Measurements from ENCODE around the gene RBFOX2. TPM values are rescaled to one million over a fixed set of nuclear protein-coding genes. Genes with fewer than 3 reads are reported as not detected.
A peak's percentile ranks its signal among the peaks of the same experiment; 100 is the strongest.

Gene RBFOX2
- total RNA-seq, 1 experiment from 2014 or later = 144 TPM

DNA sequence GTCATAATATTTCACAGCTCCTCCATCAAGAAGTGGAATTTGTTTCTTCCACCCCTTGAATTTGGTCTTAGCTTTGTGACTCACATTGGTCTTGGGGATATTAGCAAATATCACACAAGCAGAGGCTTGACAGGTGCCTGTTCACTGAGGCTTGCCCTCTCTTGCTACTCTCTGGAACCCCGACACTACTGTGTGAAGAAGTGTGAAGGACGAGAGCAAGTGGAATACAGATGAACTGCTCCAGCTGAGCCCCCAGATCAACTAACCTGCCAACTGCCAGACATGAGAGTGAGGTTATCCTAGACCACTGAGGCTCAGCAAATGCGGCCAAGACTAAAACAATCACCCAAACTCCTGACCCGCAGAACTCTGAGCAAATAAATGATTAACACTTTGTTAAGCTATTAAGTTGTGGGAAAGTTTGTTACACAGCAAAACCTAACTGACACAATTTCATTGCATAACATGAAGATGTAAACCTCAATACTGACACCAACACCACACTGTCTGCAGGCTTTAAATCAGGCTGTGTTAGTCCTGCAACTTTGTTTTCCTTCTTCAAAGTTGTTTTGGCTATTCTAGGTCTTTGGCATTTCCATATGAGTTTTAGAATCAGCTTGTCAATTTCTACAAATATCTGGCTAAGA, 168.4 kb downstream of the RBFOX2 start:
- Histone ChIP-seq H3K4me3 (no peak overlapping the region), H3K4me1 (replicated peaks) (no peaks in the 10 kb centered on the region), H3K27me3 (replicated peaks) (no peaks in the 10 kb centered on the region), H3K27ac (no peak overlapping the region), H3K36me3 (no peaks in the 10 kb centered on the region), H3K9me3 (replicated peaks) (no peaks in the 10 kb centered on the region)
- no peak for DNase-seq (ENCODE audit: low read depth in 1 of 2, low spot score in 2 of 2)

DNA sequence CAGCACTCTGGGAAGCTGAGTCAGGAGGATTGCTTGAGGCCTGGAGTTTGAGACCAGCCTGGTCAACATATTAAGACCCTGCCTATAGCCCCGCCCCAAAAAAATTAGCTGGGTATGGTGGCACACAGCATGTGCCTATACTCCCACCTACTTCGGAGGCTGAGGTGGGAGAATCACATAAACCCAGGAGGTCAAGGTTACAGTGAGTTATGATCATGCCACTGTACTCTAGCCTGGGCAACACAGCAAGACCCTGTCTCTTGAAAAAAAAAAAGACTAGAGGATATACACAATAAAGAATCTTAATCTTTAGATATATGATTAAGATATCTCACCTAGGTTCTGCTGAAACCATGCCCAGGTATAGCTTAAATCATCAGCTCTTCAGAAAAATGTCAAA, 174.3 kb downstream of the RBFOX2 start:
- Histone ChIP-seq H3K27me3 (replicated peaks) (no peaks in the 10 kb centered on the region), H3K4me1 (replicated peaks) (no peaks in the 10 kb centered on the region), H3K9me3 (replicated peaks) (no peaks in the 10 kb centered on the region), H3K27ac (no peak overlapping the region), H3K4me3 (no peak overlapping the region), H3K36me3 (no peaks in the 10 kb centered on the region)
- no peak for DNase-seq (ENCODE audit: low read depth in 1 of 2, low spot score in 2 of 2)

DNA sequence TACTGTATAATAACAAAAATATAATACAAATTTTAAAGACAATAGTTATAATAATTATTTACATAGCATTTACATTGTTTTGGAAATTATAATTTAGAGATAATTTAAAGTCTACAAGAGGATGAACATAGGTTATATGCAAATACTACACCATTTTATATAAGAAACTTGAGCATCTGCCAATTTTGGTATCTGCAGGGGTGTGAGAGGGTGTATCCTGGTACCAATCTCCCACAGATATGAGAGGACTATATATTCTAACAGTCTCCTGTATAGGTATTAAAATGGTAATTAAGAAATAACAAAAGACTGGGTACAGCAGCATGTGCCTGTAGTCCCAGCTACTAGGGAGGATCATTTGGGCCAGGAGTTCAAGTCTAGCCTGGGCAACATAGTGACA, 176.5 kb downstream of the RBFOX2 start:
- Histone ChIP-seq H3K4me3 (no peak overlapping the region), H3K9me3 (replicated peaks) (no peaks in the 10 kb centered on the region), H3K4me1 (replicated peaks) (no peaks in the 10 kb centered on the region), H3K27me3 (replicated peaks) (no peaks in the 10 kb centered on the region), H3K36me3 (no peaks in the 10 kb centered on the region), H3K27ac (no peak overlapping the region)
- no peak for DNase-seq (ENCODE audit: low read depth in 1 of 2, low spot score in 2 of 2)

DNA sequence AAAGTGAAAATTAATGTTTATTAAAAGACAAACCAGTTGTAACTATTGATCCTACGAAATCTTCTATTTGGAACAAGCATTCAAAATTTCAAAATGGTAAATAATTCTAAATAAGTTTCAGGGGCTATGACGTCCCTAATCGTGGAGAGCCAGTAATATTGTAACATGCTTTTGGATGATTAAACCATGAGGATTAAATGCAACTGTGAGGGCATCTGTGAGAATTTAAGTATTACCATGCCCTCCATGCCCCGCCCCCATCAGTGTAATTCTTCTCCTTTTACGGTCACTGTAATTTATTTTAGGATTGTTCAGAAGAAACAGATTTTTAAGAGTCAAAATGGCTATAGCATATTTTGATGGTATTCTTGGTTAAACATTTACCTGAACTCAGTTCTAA, 177.8 kb downstream of the RBFOX2 start:
- H3K9me3 ChIP-seq (replicated peaks) = no peaks in the 10 kb centered on the region
- H3K4me3 ChIP-seq = no peak overlapping the region
- no peak for DNase-seq (ENCODE audit: low read depth in 1 of 2, low spot score in 2 of 2)
- H3K27me3 ChIP-seq (replicated peaks) = no peaks in the 10 kb centered on the region
- no peaks in the 10 kb centered on the region for H3K4me1 ChIP-seq (replicated peaks)
- no peaks in the 10 kb centered on the region for H3K36me3 ChIP-seq
- H3K27ac ChIP-seq = no peak overlapping the region

DNA sequence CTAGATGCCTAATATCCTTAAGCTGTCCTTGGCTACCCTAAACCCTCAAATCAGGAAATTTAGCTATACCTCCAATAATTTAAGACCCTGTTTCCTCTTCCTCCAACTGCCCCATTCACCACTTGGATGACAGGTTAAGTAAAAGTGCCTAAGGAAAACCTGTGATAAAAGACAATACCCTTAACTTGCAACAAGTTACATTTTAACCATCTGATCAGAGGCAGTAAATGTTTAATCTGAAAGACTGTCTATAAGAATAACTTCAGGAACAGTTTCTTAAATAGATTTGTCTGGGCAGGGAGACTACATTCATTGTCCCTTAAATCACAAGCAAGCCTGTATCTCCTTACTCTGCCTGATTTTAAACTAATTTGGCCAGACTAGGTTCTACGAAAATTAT, 181.8 kb downstream of the RBFOX2 start:
- DNase-seq (ENCODE audit: low read depth in 1 of 2, low spot score in 2 of 2) = no peak
- Histone ChIP-seq H3K27me3 (replicated peaks) (no peaks in the 10 kb centered on the region), H3K27ac (no peak overlapping the region), H3K4me1 (replicated peaks) (peaks cover 10% of the 10 kb centered on the region), H3K9me3 (replicated peaks) (no peaks in the 10 kb centered on the region), H3K4me3 (no peak overlapping the region), H3K36me3 (no peaks in the 10 kb centered on the region)

DNA sequence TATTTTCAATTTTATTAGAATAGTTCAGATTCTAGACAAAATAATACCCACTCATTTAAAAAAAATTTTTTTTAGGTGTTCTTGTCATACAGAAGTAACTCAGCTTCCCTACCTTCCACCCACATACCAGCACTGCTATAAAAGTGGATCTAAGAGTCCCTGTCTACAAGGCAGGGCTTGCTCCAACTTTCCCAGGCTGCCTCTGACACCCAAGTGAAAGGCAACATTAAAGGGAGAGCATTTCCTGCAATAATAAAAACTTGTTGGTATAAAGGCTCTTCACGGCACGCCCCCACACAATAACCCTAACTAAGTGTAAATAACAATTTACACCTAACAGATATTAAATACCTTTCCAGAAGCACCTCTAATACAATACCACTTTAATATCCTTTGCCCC, 183.7 kb downstream of the RBFOX2 start:
- no peaks in the 10 kb centered on the region for H3K36me3 ChIP-seq
- no peak for DNase-seq (ENCODE audit: low read depth in 1 of 2, low spot score in 2 of 2)
- no peaks in the 10 kb centered on the region for H3K27me3 ChIP-seq (replicated peaks)
- H3K27ac ChIP-seq = no peak overlapping the region
- H3K9me3 ChIP-seq (replicated peaks) = no peaks in the 10 kb centered on the region
- H3K4me1 ChIP-seq (replicated peaks) = peaks cover 13% of the 10 kb centered on the region
- H3K4me3 ChIP-seq = no peak overlapping the region

DNA sequence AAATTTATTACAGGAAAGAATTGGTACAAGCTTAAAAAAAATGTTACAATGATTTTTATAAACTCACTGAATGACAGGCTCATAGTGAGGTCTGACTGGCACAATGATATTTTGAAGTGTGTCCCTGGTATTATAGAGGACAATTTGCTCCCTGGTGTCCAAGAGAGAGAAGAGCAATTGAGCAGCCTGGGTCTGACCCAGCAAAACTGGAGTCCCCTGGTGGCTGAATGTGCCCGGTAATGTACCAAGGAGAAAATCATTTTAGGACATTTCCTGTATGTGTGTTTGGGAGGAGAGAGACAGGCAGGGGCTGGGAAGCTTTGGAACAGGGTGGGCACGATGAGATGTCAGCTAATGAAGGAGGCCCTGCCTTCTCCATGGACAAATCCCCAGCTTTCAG, 185.7 kb downstream of the RBFOX2 start:
- H3K9me3 ChIP-seq (replicated peaks) = no peaks in the 10 kb centered on the region
- H3K4me1 ChIP-seq (replicated peaks) = peaks cover 13% of the 10 kb centered on the region
- H3K27ac ChIP-seq = no peak overlapping the region
- DNase-seq (ENCODE audit: low read depth in 1 of 2, low spot score in 2 of 2) = peak; percentile 62 to 63
- H3K4me3 ChIP-seq = no peak overlapping the region
- H3K27me3 ChIP-seq (replicated peaks) = no peaks in the 10 kb centered on the region
- H3K36me3 ChIP-seq = no peaks in the 10 kb centered on the region

DNA sequence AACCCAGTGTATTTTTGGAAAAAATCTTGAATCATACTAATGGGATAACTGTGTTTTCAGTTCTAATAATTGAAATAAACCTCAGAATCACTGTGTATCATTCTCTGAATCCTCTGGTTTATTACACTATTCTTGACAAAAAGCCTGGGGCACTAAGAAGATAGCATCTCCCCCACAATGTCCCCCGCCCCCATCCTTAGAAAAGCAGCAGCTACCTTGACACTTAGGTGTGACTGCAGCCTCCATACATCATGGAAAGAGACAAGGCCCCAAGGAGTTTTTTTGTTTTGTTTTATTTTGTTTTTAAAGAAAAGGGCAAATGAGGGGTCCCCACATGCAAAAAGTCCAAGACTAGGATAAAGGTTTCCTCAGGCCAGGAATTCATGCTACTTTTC, 186.1 kb downstream of the RBFOX2 start:
- Histone ChIP-seq H3K4me1 (replicated peaks) (peaks cover 17% of the 10 kb centered on the region), H3K27ac (no peak overlapping the region), H3K27me3 (replicated peaks) (no peaks in the 10 kb centered on the region), H3K9me3 (replicated peaks) (no peaks in the 10 kb centered on the region), H3K36me3 (no peaks in the 10 kb centered on the region), H3K4me3 (no peak overlapping the region)
- DNase-seq (ENCODE audit: low read depth in 1 of 2, low spot score in 2 of 2) = no peak

DNA sequence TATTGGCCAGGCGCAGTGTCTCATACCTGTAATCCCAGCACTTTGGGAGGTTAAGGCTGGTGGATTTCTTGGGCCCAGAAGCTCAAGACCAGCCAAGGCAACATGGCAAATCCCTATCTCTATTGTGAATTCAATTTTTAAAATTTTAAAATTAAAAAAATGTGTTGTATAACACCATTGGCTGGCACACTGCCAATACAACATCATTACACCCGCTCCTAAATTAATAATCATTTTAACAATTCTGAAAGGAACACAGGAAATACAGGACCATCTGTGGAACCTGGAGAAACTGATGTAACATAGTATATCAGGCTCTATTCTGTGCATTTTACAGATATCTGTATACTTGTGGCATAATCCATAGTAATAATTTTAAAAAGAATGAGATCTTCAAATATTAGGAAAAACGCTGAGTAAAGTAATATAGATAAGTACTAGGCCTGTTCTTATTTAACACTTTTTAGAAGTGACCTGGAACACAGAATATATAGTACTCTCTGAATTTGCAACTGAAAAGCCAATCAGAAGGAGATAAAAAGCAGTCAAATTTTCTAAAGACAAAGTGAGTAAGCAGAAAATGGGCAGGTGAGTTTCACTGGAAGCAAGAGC, 186.6 kb downstream of the RBFOX2 start:
- no peak for DNase-seq (ENCODE audit: low read depth in 1 of 2, low spot score in 2 of 2)
- no peaks in the 10 kb centered on the region for H3K27me3 ChIP-seq (replicated peaks)
- H3K9me3 ChIP-seq (replicated peaks) = no peaks in the 10 kb centered on the region
- no peak overlapping the region for H3K4me3 ChIP-seq
- peaks cover 22% of the 10 kb centered on the region for H3K4me1 ChIP-seq (replicated peaks)
- no peaks in the 10 kb centered on the region for H3K36me3 ChIP-seq
- no peak overlapping the region for H3K27ac ChIP-seq

DNA sequence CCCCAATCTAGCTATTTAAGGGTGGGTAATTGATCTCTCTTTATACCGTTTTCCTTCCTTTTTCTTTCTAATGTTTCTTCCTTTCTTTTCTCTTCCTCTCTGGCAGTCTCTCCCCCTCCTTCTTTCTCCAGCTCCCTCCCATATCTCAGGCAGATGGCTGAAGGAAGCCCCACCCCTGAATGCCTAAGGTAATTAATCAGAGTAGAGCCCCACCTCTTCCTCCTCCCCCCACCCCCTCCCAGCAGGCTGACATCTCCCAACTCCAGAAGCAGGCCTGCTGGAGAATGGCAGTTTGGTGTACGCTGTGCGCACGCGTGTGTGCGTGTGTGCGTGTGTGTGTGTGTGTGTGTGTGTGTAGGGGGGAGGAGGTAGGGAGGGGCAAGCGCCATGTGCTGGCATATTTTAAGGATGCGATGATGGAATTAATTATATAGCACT, 188.3 kb downstream of the RBFOX2 start:
- peak; percentile 90 to 94 for DNase-seq (ENCODE audit: low read depth in 1 of 2, low spot score in 2 of 2)
- Histone ChIP-seq H3K4me3 (peak overlapping the region; percentile 46), H3K9me3 (replicated peaks) (no peaks in the 10 kb centered on the region), H3K4me1 (replicated peaks) (peaks cover 34% of the 10 kb centered on the region), H3K27ac (peak overlapping the region; percentile 40), H3K27me3 (replicated peaks) (no peaks in the 10 kb centered on the region), H3K36me3 (no peaks in the 10 kb centered on the region)

DNA sequence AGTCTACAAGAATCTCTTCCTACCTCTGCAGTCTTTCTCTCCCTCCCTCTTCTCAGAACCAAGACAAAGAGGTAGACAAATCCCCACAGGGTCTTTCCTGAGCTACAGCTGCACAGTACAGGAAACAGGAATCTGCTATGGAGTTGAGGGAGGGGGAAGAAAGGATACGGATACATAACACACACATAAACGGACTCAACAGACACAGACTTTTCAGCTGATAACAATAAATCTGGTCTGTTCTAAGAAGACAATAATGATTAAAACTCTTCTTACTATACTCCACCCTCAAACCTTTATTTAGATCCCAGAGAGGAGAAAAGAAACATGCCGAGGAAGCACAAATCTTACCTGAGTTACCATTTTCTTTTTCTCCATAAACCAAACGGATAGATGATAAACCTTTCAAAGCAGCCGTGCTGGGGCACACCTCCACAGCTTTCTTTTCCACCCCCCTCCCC, 188.8 kb downstream of the RBFOX2 start:
- Histone ChIP-seq H3K4me1 (replicated peaks) (peaks cover 38% of the 10 kb centered on the region), H3K4me3 (peak overlapping the region; percentile 46), H3K27ac (peak overlapping the region; percentile 40), H3K36me3 (0 out of 2 replicates have a peak, but pooled peaks cover under 1% of the 10 kb centered on the region), H3K27me3 (replicated peaks) (no peaks in the 10 kb centered on the region), H3K9me3 (replicated peaks) (no peaks in the 10 kb centered on the region)
- peak in 1 of 2 experiments; percentile 70 for DNase-seq (ENCODE audit: low read depth in 1 of 2, low spot score in 2 of 2)

DNA sequence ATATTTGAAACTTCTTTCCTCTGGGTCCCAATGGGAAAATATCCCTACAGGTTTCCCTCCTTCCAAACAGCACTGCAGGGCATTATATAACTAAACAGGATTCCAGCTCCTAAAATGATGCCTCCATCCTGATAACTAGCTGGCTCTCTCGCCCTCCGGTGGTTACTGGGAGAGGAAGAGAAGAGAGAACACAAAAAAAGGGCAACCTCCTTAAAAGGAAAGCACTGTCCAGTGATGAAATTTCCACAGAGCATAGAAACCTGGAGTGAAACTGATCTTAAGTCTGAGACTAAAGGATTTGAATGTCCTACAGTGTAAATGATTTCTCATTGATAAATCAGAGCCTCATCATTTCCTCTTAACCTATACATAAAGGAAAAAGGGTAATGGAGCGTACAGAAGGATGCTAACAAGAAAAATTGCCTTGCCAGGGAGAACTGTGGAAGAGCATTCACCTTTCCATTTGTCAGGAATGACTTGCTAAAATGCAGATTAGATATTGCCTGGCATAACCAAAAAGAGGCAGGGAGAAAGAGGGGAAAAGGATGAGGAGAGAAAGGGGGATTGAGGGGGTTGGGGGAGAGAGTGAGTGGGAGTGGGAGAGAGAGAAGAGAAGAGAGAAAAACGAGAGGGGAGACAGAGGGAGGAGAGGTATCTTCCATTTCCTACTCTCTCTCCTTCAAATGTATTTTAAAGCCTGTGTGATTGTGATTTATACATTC, 189.6 kb downstream of the RBFOX2 start:
- H3K4me1 ChIP-seq (replicated peaks) = peaks cover 47% of the 10 kb centered on the region
- DNase-seq (ENCODE audit: low read depth in 1 of 2, low spot score in 2 of 2) = peak; percentile 57 to 66
- H3K27ac ChIP-seq = peak overlapping the region; percentile 40
- peak overlapping the region; percentile 46 for H3K4me3 ChIP-seq
- H3K9me3 ChIP-seq (replicated peaks) = no peaks in the 10 kb centered on the region
- H3K27me3 ChIP-seq (replicated peaks) = no peaks in the 10 kb centered on the region
- H3K36me3 ChIP-seq = 0 out of 2 replicates have a peak, but pooled peaks cover 8% of the 10 kb centered on the region

DNA sequence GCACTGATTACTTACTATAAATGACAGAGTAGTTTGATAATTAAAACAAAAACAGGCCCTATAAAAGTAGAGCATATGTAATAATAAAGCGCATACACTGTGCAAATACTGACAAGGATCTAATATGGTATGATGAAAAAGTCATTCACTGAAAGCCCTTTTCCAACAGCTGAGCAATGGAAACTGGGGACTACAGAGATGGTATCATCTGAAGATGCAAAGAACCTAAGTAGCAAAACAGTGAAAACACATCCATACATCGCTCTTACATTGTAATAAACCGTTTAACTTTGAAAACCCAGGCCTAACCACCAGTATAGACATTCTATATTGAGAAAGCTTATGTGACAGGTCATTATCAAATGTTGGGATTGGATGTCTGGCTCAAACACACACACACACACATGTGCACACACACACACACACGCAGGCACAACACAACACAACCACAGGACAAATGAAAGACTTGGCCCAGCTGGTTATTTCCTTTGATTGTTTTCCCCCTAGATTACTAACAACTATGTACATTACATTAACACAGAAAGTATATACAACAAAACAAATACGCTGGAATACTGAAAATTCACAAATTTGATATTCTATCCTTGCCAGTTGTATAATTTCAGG, 191.4 kb downstream of the RBFOX2 start:
- H3K27me3 ChIP-seq (replicated peaks) = no peaks in the 10 kb centered on the region
- H3K36me3 ChIP-seq = peaks cover 12% of the 10 kb centered on the region; the same call in 1 of the 2 replicates
- peak overlapping the region; percentile 4; the same call in 1 of the 2 replicates for H3K4me3 ChIP-seq
- DNase-seq (ENCODE audit: low read depth in 1 of 2, low spot score in 2 of 2) = no peak
- peaks cover 42% of the 10 kb centered on the region for H3K4me1 ChIP-seq (replicated peaks)
- no peak overlapping the region for H3K27ac ChIP-seq
- H3K9me3 ChIP-seq (replicated peaks) = no peaks in the 10 kb centered on the region
